OCI-LY1 (cell line): ENCODE results near the gene FOXE1.

Source experiments
- CTCF ChIP-seq: fragments of 200-600 bp; sonication (generic), shearing (Covaris generic); IDR thresholded peaks from 2 replicates; pipeline ENCODE4 v1.5.1; 2017; ENCODE audit warnings: mild to moderate bottlenecking, antibody characterized with exemption, low read length, moderate library complexity, mixed read lengths
- EZH2 ChIP-seq: fragments of 200-600 bp; sonication (generic), shearing (Covaris generic); IDR thresholded peaks from 2 replicates; pipeline ENCODE4 v1.8.0; 2017; ENCODE audit warnings: borderline replicate concordance, mixed run types, mild to moderate bottlenecking, antibody characterized with exemption, low read length, moderate library complexity, mixed read lengths

GRCh38 chr9:97880336-97880735 is 27.3 kb downstream of the FOXE1 start:
- TF ChIP-seq CTCF, result no peak
- TF ChIP-seq EZH2, result no peak
